ENCODE measurements around the gene GAMT. TPM values are rescaled to one million over a fixed set of nuclear protein-coding genes. Genes with fewer than 3 reads are reported as not detected.
A peak's percentile ranks its signal among the peaks of the same experiment; 100 is the strongest.

The GAMT gene
- total RNA-seq, 2 experiments from 2014 or later = 21.0 to 21.1 TPM

DNA sequence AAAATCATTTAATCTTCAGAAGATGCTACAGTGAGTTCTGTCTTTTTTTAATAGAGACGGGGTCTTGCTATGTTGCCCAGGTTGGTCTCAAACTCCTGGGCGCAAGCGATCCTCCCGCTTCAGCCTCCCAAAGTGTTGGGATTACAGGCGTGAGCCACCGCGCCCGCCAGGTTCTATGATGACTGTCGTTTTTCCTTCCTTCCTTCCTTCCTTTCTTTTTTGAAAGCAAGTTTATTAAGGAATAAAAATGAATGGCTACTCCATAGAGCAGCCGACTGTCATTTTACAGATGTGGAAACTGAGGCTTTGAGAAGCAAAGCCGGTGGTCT lies 511 bp upstream of the GAMT start:
- no peaks in the 10 kb centered on the region for H3K9me3 Mint-ChIP-seq
- DNase-seq = no peak
- H3K27ac Mint-ChIP-seq = no peak overlapping the region
- peaks cover 2% of the 10 kb centered on the region for H3K27me3 Mint-ChIP-seq
- ChIA-PET CTCF (no interaction called here), POLR2A (no interaction called here)
- H3K4me3 Mint-ChIP-seq = peak overlapping the region; percentile 43
- H3K36me3 Mint-ChIP-seq = no peaks in the 10 kb centered on the region
- peaks cover 4% of the 10 kb centered on the region for H3K4me1 Mint-ChIP-seq (ENCODE audit: low read depth)
- intact Hi-C loops (cut with micrococcal nuclease) = no loop called here

DNA sequence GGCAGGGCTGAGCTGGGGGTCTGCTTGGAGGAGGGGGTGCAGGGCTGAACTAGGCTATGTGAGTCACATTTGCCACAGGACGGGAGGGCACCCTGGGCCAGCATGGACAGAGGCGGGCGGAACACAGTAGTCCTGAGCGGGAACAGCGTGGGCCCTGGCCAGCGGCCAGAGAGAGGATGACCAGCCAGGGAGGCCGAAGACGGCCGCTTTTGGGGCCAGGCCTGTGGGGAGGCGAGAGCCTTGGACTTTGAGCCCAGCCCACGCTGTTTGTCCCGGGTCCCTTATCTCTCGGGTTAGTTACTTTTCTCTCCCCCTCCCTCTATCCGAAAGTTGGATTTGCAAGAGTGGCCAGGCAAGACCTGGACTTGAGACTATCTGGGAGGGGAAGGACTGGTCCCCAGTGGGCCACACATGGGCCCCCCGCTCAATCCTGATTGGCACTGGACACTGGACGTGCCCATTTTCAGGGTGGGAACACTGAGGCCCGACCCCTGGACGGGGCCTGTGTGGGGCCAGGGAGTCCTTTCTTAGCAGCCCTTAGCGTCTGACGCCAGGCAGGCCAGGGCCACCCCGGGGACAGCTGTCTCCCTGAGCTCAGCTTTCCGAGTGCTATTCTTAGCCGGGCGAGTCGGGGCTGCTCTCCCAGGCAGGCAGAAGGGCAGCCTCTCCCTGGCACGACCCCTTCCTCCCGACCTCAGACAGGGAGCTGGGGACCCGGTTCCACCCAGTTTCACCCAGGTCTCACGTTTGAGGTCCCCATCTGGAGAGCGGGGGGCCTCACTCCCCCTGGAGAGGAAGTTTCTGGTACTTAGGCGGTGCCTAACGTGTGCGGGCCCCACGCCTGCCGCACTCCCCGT lies 833 bp downstream of the GAMT start:
- CTCF ChIA-PET = interaction anchor here (0.6 to 1.1 kb wide), 2 partner anchors 18 to 38 kb away, joined by 3 read pairs; no protein-coding TSS in a partner anchor
- intact Hi-C loops (cut with micrococcal nuclease) = no loop called here

DNA sequence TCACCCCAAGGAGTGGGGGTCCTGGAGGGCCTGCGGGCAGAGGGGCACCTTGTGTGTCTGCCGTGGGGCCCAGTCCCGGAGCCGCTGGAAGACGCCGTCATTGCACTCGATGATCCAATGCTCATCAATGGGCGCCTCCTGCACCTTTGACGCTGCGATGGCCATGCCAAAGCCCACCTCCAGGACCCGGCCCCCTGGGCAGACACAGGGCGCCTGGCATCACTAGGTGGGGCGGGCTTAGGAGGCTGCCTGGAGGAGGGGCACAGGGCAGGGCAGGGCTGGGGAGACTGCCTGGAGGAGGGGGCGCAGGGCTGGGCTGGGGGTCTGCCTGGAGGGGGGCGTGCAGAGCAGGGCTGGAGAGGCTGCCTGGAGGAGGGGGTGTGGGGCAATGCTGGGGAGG lies 1.6 kb downstream of the GAMT start:
- intact Hi-C loops (cut with micrococcal nuclease) = no loop called here
- no peak for DNase-seq
- Mint-ChIP-seq H3K9me3 (no peaks in the 10 kb centered on the region), H3K4me1 (ENCODE audit: low read depth) (peaks cover 2% of the 10 kb centered on the region), H3K27ac (no peak overlapping the region), H3K36me3 (no peaks in the 10 kb centered on the region), H3K4me3 (no peak overlapping the region), H3K27me3 (peaks cover 2% of the 10 kb centered on the region)
- CTCF ChIA-PET = no interaction called here
- POLR2A ChIA-PET = no interaction called here

More for the DNA sequence above, 833 bp downstream of the GAMT start:
- H3K4me1 Mint-ChIP-seq (ENCODE audit: low read depth) = peaks cover 2% of the 10 kb centered on the region
- H3K27me3 Mint-ChIP-seq = peaks cover 2% of the 10 kb centered on the region
- H3K9me3 Mint-ChIP-seq = no peaks in the 10 kb centered on the region
- H3K4me3 Mint-ChIP-seq = peak overlapping the region; percentile 70
- no peak for DNase-seq
- H3K27ac Mint-ChIP-seq = no peak overlapping the region
- H3K36me3 Mint-ChIP-seq = no peaks in the 10 kb centered on the region
- POLR2A ChIA-PET = no interaction called here

DNA sequence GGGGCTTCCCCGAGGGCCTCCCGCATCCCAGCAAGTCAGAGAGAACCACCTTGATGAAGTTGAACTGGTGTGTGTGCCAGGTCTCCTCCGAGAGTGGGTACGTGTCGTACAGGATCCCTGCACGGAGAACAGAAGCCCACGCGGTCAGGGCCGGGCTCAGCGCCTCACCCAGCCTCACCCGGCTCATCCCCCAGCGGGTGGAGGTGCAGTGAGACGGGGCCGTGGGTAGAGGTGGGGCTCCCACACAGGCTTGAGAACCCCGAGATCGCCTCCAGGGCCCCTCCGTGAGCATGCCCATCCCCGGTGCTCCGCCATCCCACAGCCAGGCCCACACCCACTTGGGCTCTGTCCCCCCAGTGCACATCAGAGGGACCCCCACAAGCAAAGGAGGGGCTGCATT lies 2.3 kb downstream of the GAMT start:
- no peak overlapping the region for H3K27ac Mint-ChIP-seq

DNA sequence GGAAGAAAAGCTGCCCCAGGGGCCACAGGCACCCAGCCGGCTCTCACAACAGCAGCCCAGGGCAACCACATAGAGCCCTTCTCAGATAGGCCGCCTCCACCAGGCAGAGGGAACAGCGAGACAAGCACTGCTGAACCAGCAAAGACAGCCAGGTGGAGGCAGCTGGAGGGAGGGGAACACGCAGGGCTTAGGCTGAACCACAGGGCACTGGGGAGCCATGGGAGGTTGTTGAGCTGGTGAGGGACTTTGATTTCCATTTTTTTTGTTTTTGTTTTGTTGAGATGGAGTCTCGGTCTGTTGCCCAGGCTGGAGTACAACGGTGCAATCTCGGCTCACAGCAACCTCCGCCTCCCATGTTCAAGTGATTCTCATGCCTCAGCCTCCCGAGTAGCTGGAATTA lies 3.5 kb downstream of the GAMT start:
- Mint-ChIP-seq H3K27me3 (peaks cover 2% of the 10 kb centered on the region), H3K36me3 (no peaks in the 10 kb centered on the region), H3K9me3 (no peaks in the 10 kb centered on the region), H3K27ac (no peak overlapping the region), H3K4me1 (ENCODE audit: low read depth) (peaks cover 2% of the 10 kb centered on the region), H3K4me3 (no peak overlapping the region)
- POLR2A ChIA-PET = interaction anchor here (0.6 kb wide), 1 partner anchor 40 kb away, joined by 3 read pairs; no protein-coding TSS in a partner anchor
- intact Hi-C loops (cut with micrococcal nuclease) = no loop called here
- no peak for DNase-seq
- CTCF ChIA-PET = interaction anchor here (1.1 kb wide), 1 partner anchor 153 kb away, joined by 3 read pairs; no protein-coding TSS in a partner anchor

More for the DNA sequence above, 2.3 kb downstream of the GAMT start:
- Mint-ChIP-seq H3K4me1 (ENCODE audit: low read depth) (peaks cover 2% of the 10 kb centered on the region), H3K27me3 (peaks cover 2% of the 10 kb centered on the region), H3K9me3 (no peaks in the 10 kb centered on the region), H3K36me3 (no peaks in the 10 kb centered on the region), H3K4me3 (no peak overlapping the region)
- POLR2A ChIA-PET = no interaction called here
- no peak for DNase-seq
- CTCF ChIA-PET = no interaction called here
- intact Hi-C loops (cut with micrococcal nuclease) = no loop called here

DNA sequence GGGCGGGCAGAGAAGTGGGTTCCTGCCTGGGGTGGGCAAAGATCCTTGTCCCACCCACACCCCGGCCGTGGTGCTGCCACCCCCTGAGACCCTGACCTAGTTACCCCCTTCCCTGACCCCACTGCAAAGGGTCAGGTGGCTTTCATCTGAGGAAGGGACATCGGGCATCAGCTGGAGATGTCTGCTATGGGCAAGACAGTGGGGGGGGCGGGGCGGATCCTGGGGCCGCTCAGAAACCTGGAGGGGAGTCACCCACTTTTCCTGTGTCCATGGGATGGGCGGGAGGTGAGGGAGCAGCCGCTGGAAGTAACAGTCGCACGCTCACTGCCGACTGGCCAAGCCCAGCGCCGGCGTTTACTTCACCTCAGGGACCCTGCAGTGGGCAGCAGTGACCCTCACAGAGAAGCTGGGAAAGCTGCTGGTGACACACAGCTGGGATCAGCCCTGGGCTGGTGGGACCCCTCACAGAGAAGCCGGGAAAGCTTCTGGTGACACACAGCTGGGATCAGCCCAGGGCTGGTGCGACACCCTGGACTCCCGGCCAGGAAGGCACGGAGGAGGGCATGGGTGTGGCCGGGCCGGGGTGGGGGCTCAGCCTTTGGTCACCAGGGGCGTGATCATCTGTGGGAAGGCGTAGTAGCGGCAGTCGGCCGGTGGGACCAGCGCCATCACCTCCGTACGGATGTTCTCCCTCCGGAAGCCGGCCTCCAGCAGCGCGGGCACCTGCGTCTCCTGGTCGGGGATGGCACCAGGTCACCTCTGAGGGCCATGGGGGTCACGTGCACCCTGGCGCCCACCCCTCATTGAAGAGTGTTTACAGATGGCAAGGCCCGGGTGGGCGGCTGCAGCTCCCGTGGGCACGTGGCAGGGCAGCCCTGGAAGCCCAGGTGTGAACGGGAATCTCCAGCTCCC lies 4.3 kb downstream of the GAMT start:
- CTCF ChIA-PET = no interaction called here
- POLR2A ChIA-PET = no interaction called here
- H3K9me3 Mint-ChIP-seq = no peaks in the 10 kb centered on the region
- no peaks in the 10 kb centered on the region for H3K36me3 Mint-ChIP-seq
- no peaks in the 10 kb centered on the region for H3K4me1 Mint-ChIP-seq (ENCODE audit: low read depth)
- DNase-seq = no peak
- H3K27me3 Mint-ChIP-seq = no peaks in the 10 kb centered on the region
- H3K4me3 Mint-ChIP-seq = no peak overlapping the region
- intact Hi-C loops (cut with micrococcal nuclease) = no loop called here
- H3K27ac Mint-ChIP-seq = no peak overlapping the region

DNA sequence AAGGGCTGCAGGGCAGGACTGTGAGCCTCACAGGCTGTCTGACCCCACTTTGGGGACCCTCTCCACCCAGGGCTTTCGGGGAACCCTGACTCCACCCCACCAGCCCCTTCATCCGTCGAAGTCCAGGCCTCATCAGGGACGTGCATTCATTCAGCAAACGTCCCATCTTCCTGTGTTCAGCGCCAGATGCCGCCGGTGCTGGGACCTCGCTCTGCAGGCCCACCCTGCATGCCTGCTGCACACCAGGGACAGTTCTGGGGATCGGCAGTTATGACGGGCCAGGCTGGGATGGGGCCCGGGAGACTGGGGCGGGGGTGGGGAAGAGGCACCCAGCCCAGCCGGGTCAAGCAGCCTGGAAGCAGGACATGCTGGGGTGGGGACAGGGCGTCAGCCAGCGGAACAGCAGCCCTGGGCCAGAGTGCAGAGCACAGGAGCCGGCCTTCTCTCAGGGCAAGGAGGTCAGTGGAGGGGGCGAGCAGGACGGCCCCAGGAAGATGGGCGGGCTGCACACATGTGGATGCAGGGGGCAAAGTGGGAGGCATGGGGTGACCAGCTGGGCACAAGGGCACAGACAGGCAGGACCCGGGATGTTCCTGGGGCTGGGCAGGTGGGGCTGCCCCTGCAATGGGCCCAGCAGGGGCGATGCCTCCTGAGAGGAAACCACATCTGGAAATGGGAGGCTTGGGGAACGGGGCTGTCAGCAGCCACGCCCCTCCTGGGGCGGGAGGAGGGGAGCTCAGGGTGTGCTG lies 5.1 kb downstream of the GAMT start:
- Mint-ChIP-seq H3K36me3 (peaks cover under 1% of the 10 kb centered on the region), H3K27ac (no peak overlapping the region), H3K27me3 (no peaks in the 10 kb centered on the region), H3K4me1 (ENCODE audit: low read depth) (no peaks in the 10 kb centered on the region), H3K9me3 (no peaks in the 10 kb centered on the region), H3K4me3 (no peak overlapping the region)
- intact Hi-C loops (cut with micrococcal nuclease) = no loop called here
- no peak for DNase-seq
- POLR2A ChIA-PET = interaction anchor here (0.6 kb wide), 1 partner anchor 21 kb away, joined by 3 read pairs; no protein-coding TSS in a partner anchor
- CTCF ChIA-PET = no interaction called here

DNA sequence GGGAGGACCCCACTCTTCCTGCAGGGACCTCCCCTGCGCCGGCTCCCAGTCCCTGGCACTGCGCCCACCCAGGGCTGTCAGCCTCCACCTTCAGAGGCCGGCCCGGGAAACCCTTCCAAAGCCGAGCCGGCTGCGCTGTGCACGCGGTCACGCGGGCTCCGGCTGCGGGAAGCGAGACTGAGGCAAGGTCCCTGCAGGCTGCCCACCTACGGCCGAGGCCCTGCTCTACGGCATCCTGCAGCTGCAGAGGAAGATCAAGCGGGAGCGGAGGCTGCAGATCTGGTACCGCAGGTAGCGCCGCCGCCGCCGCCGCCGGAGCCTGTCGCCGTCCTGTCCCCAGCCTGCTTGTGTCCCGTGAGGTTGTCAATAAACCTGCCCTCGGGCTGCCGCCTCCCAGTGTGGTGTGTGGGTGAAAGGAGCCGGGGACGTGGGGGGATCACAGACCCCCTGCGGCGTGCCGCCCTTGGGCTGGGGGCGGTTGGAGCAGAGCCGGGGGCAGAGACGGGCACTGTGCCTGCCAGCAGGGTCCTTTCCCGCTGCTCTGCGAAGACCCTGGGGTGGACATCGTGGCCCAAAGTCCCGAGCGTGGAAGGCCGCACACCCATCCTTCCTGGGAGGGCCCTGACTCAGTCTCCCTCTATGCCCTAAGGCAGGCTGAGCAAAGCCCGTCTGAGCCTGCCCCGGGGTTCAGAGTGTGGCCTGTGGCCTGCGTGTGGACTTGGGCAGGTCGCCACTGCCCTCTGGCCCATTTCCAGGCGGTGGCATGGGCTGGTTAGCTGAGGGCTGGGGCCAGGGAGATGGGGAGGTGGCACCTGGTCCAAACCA lies 5.9 kb downstream of the GAMT start:
- ChIA-PET POLR2A (no interaction called here), CTCF (no interaction called here)
- no peaks in the 10 kb centered on the region for H3K9me3 Mint-ChIP-seq
- no peak for DNase-seq
- intact Hi-C loops (cut with micrococcal nuclease) = no loop called here
- H3K4me1 Mint-ChIP-seq (ENCODE audit: low read depth) = no peaks in the 10 kb centered on the region
- peaks cover 4% of the 10 kb centered on the region for H3K36me3 Mint-ChIP-seq
- H3K27ac Mint-ChIP-seq = no peak overlapping the region
- no peak overlapping the region for H3K4me3 Mint-ChIP-seq
- H3K27me3 Mint-ChIP-seq = no peaks in the 10 kb centered on the region

DNA sequence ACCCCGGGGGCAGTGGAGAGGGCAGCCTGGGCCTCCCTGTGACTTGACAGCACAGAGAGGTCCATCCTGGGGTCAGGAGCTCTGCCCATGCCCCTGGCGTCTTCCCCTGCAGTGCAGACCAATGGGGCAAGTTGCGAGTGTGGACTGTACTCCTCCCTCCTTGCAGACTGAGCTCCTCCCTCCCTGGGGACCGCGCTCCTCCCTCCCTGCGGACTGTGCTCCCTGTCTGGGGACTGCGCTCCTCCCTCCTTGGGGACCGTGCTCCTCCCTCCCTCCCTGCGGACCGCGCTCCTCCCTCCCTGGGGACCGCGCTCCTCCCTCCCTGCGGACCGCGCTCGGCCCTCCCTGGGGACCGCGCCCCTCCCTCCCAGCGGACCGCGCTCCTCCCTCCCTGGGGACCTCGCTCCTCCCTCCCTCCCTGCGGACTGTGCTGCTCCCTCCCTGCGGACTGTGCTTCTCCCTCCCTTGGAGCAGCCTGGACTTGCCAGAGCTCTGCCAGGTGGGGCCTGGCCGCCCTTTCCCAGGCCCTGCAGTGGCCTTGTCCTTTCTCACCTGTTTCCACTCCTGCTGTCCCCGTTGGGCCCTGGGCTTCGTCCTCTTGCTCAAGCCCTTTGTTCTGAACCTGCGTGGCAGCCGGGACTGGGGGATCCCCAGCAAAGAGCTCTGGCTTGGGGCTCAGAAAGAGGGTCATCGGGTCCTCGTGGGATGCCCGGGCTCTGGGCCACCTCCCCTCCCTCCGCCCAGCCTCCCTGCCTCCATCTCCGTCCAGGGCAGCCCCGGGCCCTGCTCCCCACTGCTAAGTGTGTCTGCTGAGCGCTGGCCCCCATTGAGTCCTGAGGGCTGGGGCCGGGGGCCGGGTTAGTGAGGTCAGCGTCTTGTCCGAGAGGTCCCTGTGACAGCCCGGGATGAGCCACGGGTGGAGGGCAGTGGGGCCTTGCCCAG lies 6.8 kb downstream of the GAMT start:
- intact Hi-C loops (cut with micrococcal nuclease) = no loop called here
- H3K4me1 Mint-ChIP-seq (ENCODE audit: low read depth) = no peaks in the 10 kb centered on the region
- CTCF ChIA-PET = no interaction called here

DNA sequence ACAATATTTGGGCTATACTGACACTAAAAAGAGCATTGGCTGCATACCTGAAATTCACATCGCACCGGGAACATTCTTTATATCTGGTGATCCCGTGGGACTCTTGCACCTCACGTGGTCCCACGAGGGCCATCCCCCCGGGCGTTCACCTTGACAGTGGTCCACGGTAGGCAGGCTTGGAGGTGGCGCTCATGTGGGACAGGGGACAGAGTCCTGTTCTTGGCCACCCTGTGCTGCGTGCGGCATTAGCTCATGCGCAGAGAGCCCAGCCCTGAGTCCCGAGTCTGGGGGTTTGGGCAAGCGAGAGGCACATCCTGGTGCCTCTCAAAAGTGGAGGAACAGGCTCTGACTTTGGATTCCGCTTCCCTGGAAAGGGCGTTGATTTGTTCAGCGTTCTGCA lies 7.5 kb downstream of the GAMT start:
- ChIA-PET POLR2A (no interaction called here), CTCF (no interaction called here)
- no peak overlapping the region for H3K27ac Mint-ChIP-seq
- intact Hi-C loops (cut with micrococcal nuclease) = no loop called here
- no peaks in the 10 kb centered on the region for H3K27me3 Mint-ChIP-seq
- no peaks in the 10 kb centered on the region for H3K9me3 Mint-ChIP-seq
- DNase-seq = no peak
- no peaks in the 10 kb centered on the region for H3K4me1 Mint-ChIP-seq (ENCODE audit: low read depth)
- peaks cover 10% of the 10 kb centered on the region for H3K36me3 Mint-ChIP-seq
- no peak overlapping the region for H3K4me3 Mint-ChIP-seq

More for the DNA sequence above, 6.8 kb downstream of the GAMT start:
- Mint-ChIP-seq H3K4me3 (no peak overlapping the region), H3K27ac (no peak overlapping the region), H3K9me3 (no peaks in the 10 kb centered on the region), H3K36me3 (peaks cover 4% of the 10 kb centered on the region), H3K27me3 (no peaks in the 10 kb centered on the region)
- POLR2A ChIA-PET = no interaction called here
- no peak for DNase-seq
